Mesodermal cell (in vitro differentiated cells): Measurements from ENCODE around the gene MYO15B.
"Not testable (repeated sequence)": the region's sequence is repeated elsewhere in the genome, so short reads cannot be mapped to it uniquely, and the experiment has no call there.

Experiments
- H3K27ac ChIP-seq: 2 replicates; pipeline ENCODE4 v1.7.0; 2013; ENCODE audit warnings: mild to moderate bottlenecking, low read depth, low read length, moderate library complexity; ENCODE audit not compliant: severe bottlenecking
- H3K36me3 ChIP-seq: 2 replicates; pipeline ENCODE4 v1.7.1; 2013; ENCODE audit warnings: mild to moderate bottlenecking, low read length, moderate library complexity; ENCODE audit not compliant: control insufficient read depth, insufficient read depth
- H3K4me1 ChIP-seq: one replicate; pipeline ENCODE4 v1.7.1; 2013; ENCODE audit warnings: mild to moderate bottlenecking, low read length; ENCODE audit not compliant: insufficient read depth, control insufficient read depth, poor library complexity, severe bottlenecking
- H3K4me3 ChIP-seq: 2 replicates; pipeline ENCODE4 v1.7.0; 2013; ENCODE audit warnings: low read length, control low read depth, mild to moderate bottlenecking; ENCODE audit not compliant: insufficient read depth, poor library complexity, severe bottlenecking; ENCODE audit errors: extremely low read depth
- H3K9me3 ChIP-seq: 2 replicates; pipeline ENCODE4 v1.7.1; 2013; ENCODE audit warnings: mild to moderate bottlenecking, low read length, moderate library complexity; ENCODE audit not compliant: control insufficient read depth
- WGBS, 2 experiments: methylation state at CpG; one replicate each; pipeline ENCODE4 v1.1.5; 2013; ENCODE audit warnings: missing lambda C conversion rate in 2 of 2; ENCODE audit not compliant: insufficient coverage in 2 of 2; 5-methylcytosine and 5-hydroxymethylcytosine counted together

The MYO15B gene

DNA sequence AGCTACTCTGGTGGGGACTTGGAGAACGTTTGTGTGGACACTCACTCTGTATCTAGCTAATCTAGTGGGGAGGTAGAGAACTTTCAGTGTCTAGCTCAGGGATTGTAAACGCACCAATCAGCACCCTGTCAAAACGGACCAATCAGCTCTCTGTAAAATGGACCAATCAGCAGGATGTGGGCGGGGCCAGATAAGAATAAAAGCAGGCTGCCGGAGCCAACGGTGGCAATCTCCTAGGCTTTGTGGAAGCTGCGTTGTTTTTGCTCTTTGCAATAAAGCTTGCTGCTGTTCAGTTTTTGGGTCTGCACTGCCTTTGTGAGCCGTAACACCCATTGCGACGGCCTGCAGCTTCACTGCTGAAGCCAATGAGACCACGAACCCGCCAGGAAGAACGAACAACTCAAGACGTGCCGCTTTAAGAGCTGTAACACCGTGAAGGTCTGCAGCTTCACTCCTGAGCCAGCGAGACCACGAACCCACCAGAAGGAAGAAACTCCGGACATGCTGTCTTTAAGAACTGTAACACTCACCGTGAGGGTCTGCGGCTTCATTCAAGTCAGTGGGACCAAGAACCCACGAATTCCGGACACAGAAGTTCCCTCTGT is 6.4 kb upstream of the MYO15B start:
- not testable (repeated sequence) for H3K4me1 ChIP-seq, H3K9me3 ChIP-seq, H3K27ac ChIP-seq, H3K4me3 ChIP-seq, H3K36me3 ChIP-seq
- WGBS, 2 experiments, result 91 to 93% methylated on average over 22 of the region's 23 CpGs

DNA sequence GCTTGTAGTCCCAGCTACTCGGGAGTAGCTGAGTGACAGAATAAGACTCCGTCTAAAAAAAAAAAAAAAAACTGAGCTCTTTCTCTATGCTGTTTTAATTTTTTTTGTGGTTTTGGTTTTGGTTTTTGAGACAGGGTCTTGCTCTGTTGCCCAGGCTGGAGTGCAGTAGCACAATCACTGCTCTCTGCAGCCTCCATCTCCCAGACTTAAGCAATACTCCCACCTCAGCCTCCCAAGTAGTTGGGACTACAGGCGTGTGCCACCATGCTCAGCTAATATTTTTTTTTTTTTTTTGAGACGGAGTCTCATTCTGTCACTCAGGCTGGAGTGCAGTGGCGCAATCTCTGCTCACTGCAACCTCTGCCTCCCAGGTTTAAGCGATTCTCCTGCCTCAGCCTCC is 4.4 kb upstream of the MYO15B start:
- H3K36me3 ChIP-seq, H3K4me1 ChIP-seq, H3K27ac ChIP-seq, H3K9me3 ChIP-seq, H3K4me3 ChIP-seq: not testable (repeated sequence)
- WGBS, 2 experiments, result 90 to 100% methylated on average over 1 to 4 of the region's 6 CpGs

DNA sequence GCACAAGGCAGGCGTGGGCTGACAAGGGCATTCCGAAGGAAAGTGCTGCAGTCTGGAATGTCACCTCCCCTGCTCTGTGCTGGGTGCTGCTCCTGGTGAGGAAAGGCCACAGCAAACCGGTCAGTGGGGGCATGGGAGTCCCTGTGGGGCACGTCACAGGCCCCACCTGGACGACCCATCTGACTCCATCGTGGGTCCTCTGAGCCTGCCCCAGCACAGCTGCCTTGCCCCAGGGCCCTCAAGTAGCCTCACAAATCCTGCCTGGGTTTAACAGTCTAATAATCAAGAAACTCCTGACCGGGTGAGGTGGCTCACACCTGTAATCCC is 2.8 kb upstream of the MYO15B start:
- H3K9me3 ChIP-seq, result peaks cover 6% of the 10 kb centered on the region
- no peaks in the 10 kb centered on the region for H3K4me1 ChIP-seq
- H3K4me3 ChIP-seq, result no peak overlapping the region
- no peak overlapping the region for H3K27ac ChIP-seq
- H3K36me3 ChIP-seq, result no peaks in the 10 kb centered on the region
- WGBS, 2 experiments, result 93 to 95% methylated on average over 7 of the region's 7 CpGs

DNA sequence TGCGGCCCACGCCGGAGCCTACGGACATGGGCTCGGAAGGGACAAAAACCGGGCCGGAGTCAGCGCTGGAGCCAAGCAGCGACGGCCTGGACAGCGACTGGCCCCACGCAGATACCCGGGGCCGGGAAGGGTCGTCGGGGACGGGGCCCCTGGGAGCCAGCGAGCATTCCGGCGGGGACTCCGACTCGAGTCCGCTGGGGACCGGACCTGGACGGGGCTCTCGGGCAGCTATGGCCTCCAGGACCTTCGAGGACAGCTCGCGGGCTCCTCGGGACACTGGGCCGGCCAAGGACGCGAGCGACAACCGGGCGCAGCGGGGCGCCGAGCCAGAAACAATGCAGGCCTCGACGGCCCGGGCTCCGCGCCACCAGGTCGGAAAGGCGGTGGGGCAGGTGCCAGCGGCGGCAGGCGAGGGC is 1.0 kb downstream of the MYO15B start:
- Histone ChIP-seq H3K36me3 (no peaks in the 10 kb centered on the region), H3K9me3 (peaks cover 6% of the 10 kb centered on the region), H3K4me3 (peak overlapping the region; percentile 41), H3K4me1 (no peaks in the 10 kb centered on the region), H3K27ac (peak overlapping the region; percentile 64)
- WGBS, 2 experiments, result 19 to 21% methylated on average over 49 of the region's 49 CpGs

DNA sequence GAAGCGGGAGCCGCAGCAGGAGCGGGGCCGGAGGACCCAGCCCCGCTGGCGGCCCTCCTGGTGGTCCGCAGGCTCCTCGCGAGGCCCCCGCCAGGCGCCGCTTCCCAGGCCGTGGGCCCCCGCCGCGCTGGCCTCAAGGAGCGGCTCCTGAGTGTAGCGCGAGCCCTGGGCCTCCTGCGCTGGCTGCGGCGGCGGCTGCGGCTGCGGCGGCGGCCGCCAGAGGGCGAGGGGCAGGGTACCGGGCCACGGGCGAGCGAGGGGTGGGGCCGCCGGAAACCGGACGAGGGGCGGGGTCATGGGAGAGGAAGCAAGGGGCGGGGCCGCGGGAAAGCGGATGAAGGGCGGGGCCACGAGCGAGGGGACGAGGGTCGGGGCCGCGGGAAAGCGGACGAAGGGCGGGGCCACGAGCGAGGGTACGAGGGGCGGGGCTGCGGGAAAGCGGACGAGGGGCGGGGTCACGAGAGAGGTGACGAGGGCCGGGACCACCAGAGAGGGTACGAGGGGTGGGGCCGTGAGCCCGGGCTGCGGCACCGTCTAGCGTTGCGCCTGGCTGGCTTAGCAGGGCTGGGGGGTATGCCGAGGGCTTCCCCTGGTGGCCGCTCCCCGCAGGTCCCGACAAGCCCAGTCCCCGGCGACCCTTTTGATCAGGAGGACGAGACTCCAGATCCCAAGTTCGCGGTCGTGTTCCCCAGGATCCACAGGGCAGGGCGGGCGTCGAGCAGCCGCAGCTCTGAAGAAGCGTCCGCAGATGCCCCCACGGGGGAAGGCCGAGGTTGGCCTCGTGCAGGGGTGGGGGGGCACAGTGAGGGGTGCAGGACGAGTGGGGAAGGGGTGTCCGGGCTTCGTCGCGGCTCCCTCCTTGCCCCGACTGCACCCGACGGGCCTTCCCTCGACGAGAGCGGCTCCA is 1.7 kb downstream of the MYO15B start:
- peak overlapping the region; percentile 64 for H3K27ac ChIP-seq
- H3K4me3 ChIP-seq, result peak overlapping the region; percentile 41
- WGBS, 2 experiments, result 15 to 18% methylated on average over 55 to 81 of the region's 100 CpGs
- no peaks in the 10 kb centered on the region for H3K4me1 ChIP-seq
- no peaks in the 10 kb centered on the region for H3K36me3 ChIP-seq
- H3K9me3 ChIP-seq, result peaks cover 6% of the 10 kb centered on the region

DNA sequence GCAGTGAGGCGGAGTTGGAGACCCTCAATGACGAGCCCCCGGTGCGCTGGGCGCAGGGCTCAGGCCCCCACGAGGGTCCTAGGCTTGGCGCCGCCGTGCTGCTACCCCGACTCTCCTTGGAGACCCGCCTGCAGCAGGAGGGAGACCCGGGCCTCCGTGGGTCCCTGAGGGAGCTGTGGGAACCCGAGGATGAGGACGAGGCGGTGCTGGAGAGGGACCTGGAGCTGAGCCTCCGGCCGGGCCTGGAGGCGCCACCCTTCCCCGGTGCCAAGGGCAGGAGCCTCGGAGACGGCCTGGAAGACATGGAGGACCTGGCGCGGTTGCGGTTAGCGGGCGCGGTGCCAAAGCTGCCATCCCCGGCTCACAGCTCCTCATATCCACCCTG is 2.3 kb downstream of the MYO15B start:
- H3K4me3 ChIP-seq, result peak overlapping the region; percentile 36

DNA sequence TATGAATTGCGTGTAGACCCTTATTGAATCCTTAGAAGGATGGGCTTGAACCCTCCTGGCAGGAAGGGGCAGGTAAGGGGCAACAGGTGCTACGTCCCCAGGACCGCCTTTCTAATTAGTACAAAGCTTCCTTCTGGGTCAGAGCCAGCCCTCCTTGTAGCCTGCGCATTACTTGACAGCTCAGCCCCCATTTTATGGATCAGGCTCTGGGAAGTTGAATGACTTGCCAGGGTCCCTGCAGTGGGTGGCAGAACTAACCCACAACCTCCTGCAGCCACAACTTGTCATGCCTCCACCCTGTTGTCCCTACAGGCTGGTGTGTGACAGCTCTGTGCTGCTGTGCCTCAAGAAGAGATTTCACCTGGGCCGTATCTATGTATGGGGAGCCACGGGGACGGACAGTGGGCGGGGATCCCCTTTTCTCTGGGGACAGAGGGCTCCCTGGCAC is 2.7 kb downstream of the MYO15B start:
- Histone ChIP-seq H3K4me1 (no peaks in the 10 kb centered on the region), H3K9me3 (peaks cover 6% of the 10 kb centered on the region), H3K27ac (no peak overlapping the region), H3K36me3 (no peaks in the 10 kb centered on the region), H3K4me3 (no peak overlapping the region)
- WGBS, 2 experiments, result 91 to 95% methylated on average over 4 to 6 of the region's 8 CpGs

More for the DNA sequence above, 2.3 kb downstream of the MYO15B start:
- Histone ChIP-seq H3K4me1 (no peaks in the 10 kb centered on the region), H3K27ac (no peak overlapping the region), H3K9me3 (peaks cover 6% of the 10 kb centered on the region), H3K36me3 (no peaks in the 10 kb centered on the region)
- 89 to 93% methylated on average over 17 to 28 of the region's 29 CpGs for WGBS, 2 experiments

DNA sequence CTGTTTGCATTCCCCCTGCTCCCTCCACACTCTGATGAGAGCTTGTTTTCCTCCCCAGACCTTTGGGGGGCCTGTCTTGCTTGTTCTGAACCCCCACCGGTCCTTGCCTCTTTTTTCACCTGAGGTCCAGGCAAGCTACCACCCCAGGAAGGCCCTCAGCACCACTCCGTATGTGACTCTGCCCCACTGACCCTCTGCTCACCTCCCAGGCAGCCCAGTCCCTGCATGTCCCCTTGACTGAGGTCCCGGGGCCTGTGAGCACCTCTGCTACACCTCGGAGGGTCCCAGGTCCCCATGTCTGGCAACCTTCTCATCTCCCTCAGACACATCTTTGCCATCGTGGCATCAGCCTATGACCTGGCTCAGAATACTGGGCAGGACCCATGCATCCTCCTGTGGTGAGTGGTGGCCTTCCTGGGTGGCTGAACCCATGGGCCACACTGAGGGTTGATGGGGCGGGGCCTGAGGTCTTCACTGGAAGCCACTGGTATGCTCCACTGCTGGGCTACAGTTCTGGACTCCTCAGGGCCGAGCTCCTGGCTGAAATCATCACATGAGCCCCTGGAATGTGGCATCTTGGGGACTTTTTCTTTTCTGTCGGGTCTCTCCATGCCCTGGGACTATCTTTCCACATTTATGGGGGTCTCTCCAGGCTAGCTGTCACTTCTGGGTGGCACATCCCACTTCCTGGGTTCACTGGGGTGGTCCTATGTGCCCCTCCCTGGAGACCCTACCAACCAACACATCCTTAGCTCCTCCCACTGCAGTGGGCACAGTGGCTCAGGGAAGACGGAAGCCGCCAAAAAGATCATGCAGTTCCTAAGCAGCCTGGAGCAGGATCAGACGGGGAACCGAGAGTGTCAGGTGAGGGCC is 3.5 kb downstream of the MYO15B start:
- 89 to 95% methylated on average over 10 to 11 of the region's 12 CpGs for WGBS, 2 experiments
- H3K9me3 ChIP-seq, result peaks cover under 1% of the 10 kb centered on the region
- H3K4me3 ChIP-seq, result no peak overlapping the region
- H3K4me1 ChIP-seq, result no peaks in the 10 kb centered on the region
- no peaks in the 10 kb centered on the region for H3K36me3 ChIP-seq
- H3K27ac ChIP-seq, result no peak overlapping the region

DNA sequence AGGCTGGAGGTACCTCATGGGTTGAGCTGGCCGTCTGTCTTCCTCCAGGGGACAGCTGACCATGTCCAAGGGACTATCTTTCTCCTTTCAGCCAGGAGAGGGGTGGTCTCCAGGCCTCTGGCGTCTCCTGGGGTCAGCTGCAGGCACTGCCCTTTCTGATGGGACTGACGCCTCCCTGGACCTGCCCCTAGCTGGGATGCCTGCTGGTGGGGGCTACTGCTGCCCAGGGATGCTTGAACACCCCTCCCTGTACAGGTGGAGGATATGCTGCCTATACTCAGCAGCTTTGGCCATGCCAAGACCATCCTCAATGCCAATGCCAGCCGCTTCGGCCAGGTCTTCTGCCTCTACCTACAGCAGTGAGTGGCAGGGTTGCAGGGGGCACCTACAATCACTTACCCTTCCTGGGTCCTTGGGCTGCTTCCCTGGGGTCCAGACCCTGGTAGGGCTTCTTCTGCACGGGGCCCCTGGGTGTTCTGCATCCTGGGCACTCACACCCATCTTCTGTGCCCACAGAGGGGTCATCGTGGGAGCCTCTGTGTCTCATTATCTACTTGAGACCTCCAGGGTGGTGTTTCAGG is 4.2 kb downstream of the MYO15B start:
- no peak overlapping the region for H3K27ac ChIP-seq
- no peaks in the 10 kb centered on the region for H3K9me3 ChIP-seq
- 79 to 89% methylated on average over 6 to 7 of the region's 7 CpGs for WGBS, 2 experiments
- no peaks in the 10 kb centered on the region for H3K36me3 ChIP-seq
- no peaks in the 10 kb centered on the region for H3K4me1 ChIP-seq
- H3K4me3 ChIP-seq, result no peak overlapping the region

DNA sequence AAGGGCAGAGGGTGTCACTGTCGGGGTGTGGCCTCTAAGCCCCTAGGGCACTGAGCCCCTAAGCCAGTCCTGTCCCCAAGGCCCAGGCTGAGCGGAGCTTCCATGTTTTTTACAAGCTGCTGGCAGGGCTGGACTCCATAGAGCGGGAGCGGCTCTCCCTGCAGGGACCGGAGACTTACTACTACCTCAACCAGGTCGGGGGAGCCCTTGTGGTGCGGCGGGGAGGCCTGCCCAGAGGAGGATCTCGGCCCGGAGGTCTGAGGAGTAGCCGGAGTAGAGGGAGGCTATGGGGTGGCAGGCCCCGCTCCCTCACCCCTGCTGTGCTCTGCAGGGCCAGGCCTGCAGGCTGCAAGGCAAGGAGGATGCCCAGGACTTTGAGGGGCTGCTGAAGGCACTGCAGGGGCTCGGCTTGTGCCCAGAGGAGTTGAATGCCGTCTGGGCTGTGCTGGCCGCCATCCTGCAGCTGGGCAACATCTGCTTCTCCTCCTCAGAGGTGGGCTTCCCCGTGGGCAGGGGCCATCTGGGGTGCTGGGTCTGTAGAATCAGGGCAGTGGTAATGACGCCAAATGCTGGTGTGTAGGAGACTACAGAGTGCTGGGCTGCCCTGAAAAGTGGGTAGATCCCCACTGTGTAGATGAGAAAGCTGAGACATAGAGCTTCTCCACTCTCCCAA is 4.9 kb downstream of the MYO15B start:
- no peak overlapping the region for H3K4me3 ChIP-seq
- H3K36me3 ChIP-seq, result no peaks in the 10 kb centered on the region
- H3K4me1 ChIP-seq, result no peaks in the 10 kb centered on the region
- WGBS, 2 experiments, result 90 to 98% methylated on average over 7 to 8 of the region's 17 CpGs
- no peak overlapping the region for H3K27ac ChIP-seq
- no peaks in the 10 kb centered on the region for H3K9me3 ChIP-seq
